GM18498 (cell line): ENCODE data around the gene SLC28A1.

Experiments used
- ATAC-seq: cut with Tn5 transposase; IDR thresholded peaks from one replicate; pipeline ENCODE4 v1.9.1; 2021; ENCODE audit warnings: mild to moderate bottlenecking, moderate library complexity; ENCODE audit not compliant: unreplicated experiment

Gene SLC28A1

DNA sequence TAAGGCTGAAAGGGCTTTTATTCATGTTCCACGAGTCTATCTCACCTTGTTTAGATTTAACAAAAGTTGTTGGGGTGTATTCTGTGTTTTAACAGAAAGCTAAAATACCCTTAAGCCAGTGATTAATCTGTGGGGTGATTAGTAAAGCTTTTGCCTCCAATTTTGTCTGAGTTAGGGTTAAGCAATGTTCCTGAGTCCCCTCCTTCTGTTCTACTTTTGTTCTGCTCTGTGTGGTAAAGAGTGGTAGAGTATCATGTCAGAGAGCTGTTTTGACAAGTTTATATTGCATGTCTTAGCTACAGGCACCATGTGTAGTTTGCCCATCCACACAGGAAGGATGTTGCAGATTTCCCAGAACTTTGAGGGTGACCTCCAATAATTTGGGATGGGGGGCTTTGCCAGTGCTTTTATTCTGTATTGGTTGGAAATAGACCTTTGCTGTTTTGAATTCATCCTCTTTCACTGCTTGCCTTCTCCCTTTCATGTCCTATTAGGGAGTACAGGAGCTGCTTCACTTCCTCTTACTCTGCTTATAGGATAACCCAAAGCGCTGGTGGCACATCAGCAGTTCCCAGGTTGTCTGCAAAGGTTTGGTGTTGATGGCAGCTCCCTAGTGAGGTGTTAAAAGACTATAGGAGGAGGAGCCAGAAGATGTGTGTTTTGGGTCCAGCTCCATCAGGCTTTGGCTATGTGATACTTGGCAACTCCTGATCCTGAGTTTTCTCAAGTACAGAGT is 104.6 kb downstream of the SLC28A1 start:
- no peak for ATAC-seq

DNA sequence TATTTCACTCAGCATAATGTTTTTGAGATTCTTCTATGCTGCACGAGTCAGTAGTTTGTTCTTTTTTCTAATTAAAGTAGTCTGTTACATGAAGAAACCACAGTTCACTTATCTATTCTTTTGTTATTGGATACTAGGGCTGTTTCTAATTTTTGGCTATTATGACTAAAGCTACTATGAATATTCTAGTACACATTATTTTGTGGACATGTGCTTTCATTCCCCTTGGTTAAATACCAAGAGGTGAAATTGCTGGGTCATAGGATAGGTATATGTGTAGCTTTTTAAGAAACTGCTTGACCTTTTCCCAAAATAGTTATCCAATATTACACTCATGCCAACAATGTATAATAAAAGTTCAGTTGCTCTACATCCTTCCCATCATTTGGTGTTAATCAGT is 106.0 kb downstream of the SLC28A1 start:
- ATAC-seq: no peak

- no peak for ATAC-seq
Measured at GRCh38 chr15:84991014-84991712, 106.7 kb downstream of the SLC28A1 start.

DNA sequence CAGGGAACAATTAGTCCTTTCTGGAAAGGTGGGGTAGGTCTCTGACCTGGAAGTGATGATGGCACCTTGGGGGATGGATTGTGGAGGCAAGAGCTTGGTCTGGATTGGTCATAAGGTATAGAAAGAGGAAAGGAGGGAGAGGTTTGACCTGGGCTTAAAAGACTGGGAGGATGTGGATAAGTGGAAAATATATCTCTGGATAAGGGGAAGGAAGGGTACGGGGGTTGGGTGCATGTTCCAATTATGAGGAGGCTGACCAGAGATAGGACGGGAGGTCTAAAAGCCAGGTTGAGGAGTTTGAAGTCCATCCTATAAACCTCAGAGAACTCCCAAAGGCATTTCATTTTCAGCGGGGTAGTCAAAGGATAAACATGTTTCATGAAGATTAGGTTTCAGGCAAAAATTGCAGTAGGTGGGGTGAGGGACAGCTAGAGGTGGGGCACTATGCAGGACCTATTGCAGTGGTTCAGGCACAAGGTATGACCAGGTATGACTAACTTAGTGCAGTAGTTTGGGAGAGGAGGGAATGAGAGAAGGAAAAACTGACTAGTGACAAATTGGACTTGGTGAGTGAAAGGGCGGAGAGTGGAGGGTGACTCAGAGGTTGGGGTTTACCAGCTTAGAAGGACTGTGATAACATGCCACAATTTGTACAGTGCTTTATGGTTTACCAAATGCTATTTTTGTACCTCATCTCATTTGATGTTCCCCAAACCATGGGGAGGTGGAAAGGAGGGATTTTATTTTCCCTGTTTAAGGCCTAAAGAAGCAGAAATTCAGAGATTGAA is 107.9 kb downstream of the SLC28A1 start:
- no peak for ATAC-seq
